Lower leg skin (tissue), 4 donors: ENCODE results near the gene TSPYL6. TPM values are rescaled to one million over a fixed set of nuclear protein-coding genes. Genes with fewer than 3 reads are reported as not detected.

Source experiments
- DNase-seq, 2 donors: peaks; one replicate each; pipeline ENCODE4 v3.0.0-alpha.2; 2019; ENCODE audit warnings: low spot score in 2 of 2
- H3K4me3 ChIP-seq: fragments of 200-600 bp; sonication (generic); 2 replicates; pipeline ENCODE4 v1.5.1; 2017; ENCODE audit warnings: mild to moderate bottlenecking, low read depth; ENCODE audit not compliant: poor library complexity, severe bottlenecking
- CTCF ChIP-seq, 3 donors: fragments of 450-650 bp; IDR thresholded peaks; one replicate each; pipeline ENCODE4 v1.5.1; 2016; ENCODE audit warnings: antibody characterized with exemption in 3 of 3, mild to moderate bottlenecking in 3 of 3, moderate library complexity in 2 of 3
- POLR2A ChIP-seq, 2 donors: fragments of 450-650 bp; IDR thresholded peaks; one replicate each; pipeline ENCODE4 v1.6.1; 2016 to 2017; ENCODE audit warnings: antibody characterized with exemption in 2 of 2, mild to moderate bottlenecking in 1 of 2, moderate library complexity in 1 of 2
- WGBS, 2 donors: methylation state at CpG; one replicate each; pipeline ENCODE4 v1.1.5; 2018; 5-methylcytosine and 5-hydroxymethylcytosine counted together
- intact Hi-C: fragments of 100-400 bp; cut with DNase I; formaldehyde crosslinking; loops from one replicate; pipeline ENCODE4 v1.15.0; 2023; ENCODE audit warnings: low total_unique reads
- total RNA-seq, 4 donors: library from RNA; depleted of rRNA; stranded (reverse); fragments of >200 nt; gene quantifications; one replicate each; pipeline ENCODE4 v1.1.0, GENCODE V29; 2016

The TSPYL6 gene
- total RNA-seq, 4 donors from 2014 or later: not detected

GRCh38 chr2:54261537-54261936 is 5.5 kb upstream of the TSPYL6 start:
- no peak for TF ChIP-seq CTCF (IDR thresholded peaks at IDR 0.05)
- no peak overlapping the region for H3K4me3 ChIP-seq
- intact Hi-C loops: no loop called here
- 67 to 78% methylated on average over 2 of the region's 2 CpGs for WGBS, 2 donors
- no peak for DNase-seq

- no peak for DNase-seq
- TF ChIP-seq CTCF (IDR thresholded peaks at IDR 0.05) (no peak), POLR2A (IDR thresholded peaks at IDR 0.05) (no peak)
- 94 to 95% methylated on average over 2 of the region's 2 CpGs for WGBS, 2 donors
- intact Hi-C loops: no loop called here
- H3K4me3 ChIP-seq: no peak overlapping the region
Measured at GRCh38 chr2:54260241-54260595, 4.2 kb upstream of the TSPYL6 start.

GRCh38 chr2:54259413-54260240 is 3.6 kb upstream of the TSPYL6 start:
- no peak overlapping the region for H3K4me3 ChIP-seq
- 94% methylated on average over 6 of the region's 6 CpGs for WGBS, 2 donors
- no peak for DNase-seq
- TF ChIP-seq CTCF (IDR thresholded peaks at IDR 0.05) (no peak), POLR2A (IDR thresholded peaks at IDR 0.05) (no peak)
- intact Hi-C loops: no loop called here

GRCh38 chr2:54258166-54258565 is 2.1 kb upstream of the TSPYL6 start:
- intact Hi-C loops: no loop called here
- DNase-seq: no peak
- whole genome bisulfite sequencing, 2 donors: 83 to 95% methylated on average over 2 of the region's 2 CpGs
- TF ChIP-seq POLR2A (IDR thresholded peaks at IDR 0.05): no peak
- no peak for TF ChIP-seq CTCF (IDR thresholded peaks at IDR 0.05)
- no peak overlapping the region for H3K4me3 ChIP-seq

- intact Hi-C loops: no loop called here
- H3K4me3 ChIP-seq: no peak overlapping the region
- 92 to 97% methylated on average over 36 to 37 of the region's 37 CpGs for WGBS, 2 donors
- DNase-seq: no peak
- no peak for TF ChIP-seq CTCF (IDR thresholded peaks at IDR 0.05)
- TF ChIP-seq POLR2A (IDR thresholded peaks at IDR 0.05): no peak
Measured at GRCh38 chr2:54255230-54256090, 569 bp downstream of the TSPYL6 start.
